Endothelial cell of umbilical vein (primary cell): Measurements from ENCODE around the gene PML. TPM values are rescaled to one million over a fixed set of nuclear protein-coding genes. Genes with fewer than 3 reads are reported as not detected.

Experiments used
- BruUV-seq: library from RNA; stranded (reverse); fragments of 400-500 nt; replicated peaks from 2 replicates; lab custom pipeline; 2021; lab: Mats Ljungman, UMichigan
- CTCF ChIA-PET: fragments of 300-600, 350-600 bp; sonication (Branson Sonifier 250); formaldehyde crosslinking; loops from one replicate; lab custom pipeline; 2021; ENCODE audit warnings: antibody characterized with exemption, inconsistent platforms; lab: Charles Lee
- POLR2A ChIA-PET: fragments of 300-600, 350-600 bp; sonication (Branson Sonifier 250); formaldehyde crosslinking; loops from one replicate; lab custom pipeline; 2021; ENCODE audit warnings: antibody characterized with exemption, inconsistent platforms; lab: Charles Lee
- DNase-seq: peaks from one replicate; pipeline ENCODE4 v3.0.0-alpha.2; 2011; ENCODE audit warnings: low read depth, low spot score
- FAIRE-seq: peaks from 2 replicates; lab custom pipeline; 2011; peaks lifted over from hg19 to GRCh38; lab: Jason Lieb, UNC
- H2AFZ ChIP-seq: 2 replicates; pipeline ENCODE4 v1.6.0; 2012; ENCODE audit warnings: low read depth, low read length, control low read depth, inconsistent platforms
- H3K27ac ChIP-seq: 2 replicates; pipeline ENCODE4 v1.5.1; 2011; ENCODE audit warnings: low read depth, mild to moderate bottlenecking, control low read depth, low read length, moderate library complexity; ENCODE audit not compliant: insufficient read depth
- H3K27me3 ChIP-seq, 2 experiments: 2 replicates each; pipeline versions ENCODE4 v1.6.0 to v1.6.1; 2011; ENCODE audit warnings: low read length in 2 of 2, mixed read lengths in 1 of 2; ENCODE audit not compliant: control insufficient read depth in 2 of 2, insufficient read depth in 2 of 2
- H3K36me3 ChIP-seq, 2 experiments: 2 replicates in 1 of 2; 3 replicates in 1 of 2; pipeline ENCODE4 v1.5.1; 2011; ENCODE audit warnings: low read length in 2 of 2, mild to moderate bottlenecking in 1 of 2, moderate library complexity in 1 of 2; ENCODE audit not compliant: control insufficient read depth in 2 of 2, insufficient read depth in 2 of 2; ENCODE audit errors: extremely low read depth in 1 of 2
- H3K4me1 ChIP-seq: 3 replicates; pipeline ENCODE4 v1.5.1; 2011; ENCODE audit warnings: mild to moderate bottlenecking, low read length; ENCODE audit not compliant: control insufficient read depth, insufficient read depth; ENCODE audit errors: extremely low read depth
- H3K4me2 ChIP-seq: 2 replicates; pipeline ENCODE4 v1.6.1; 2011; ENCODE audit warnings: low read length, control low read depth, mixed read lengths; ENCODE audit not compliant: insufficient read depth
- H3K4me3 ChIP-seq, 3 experiments: fragments of 200-600 bp in 1 of 3; sonication (generic), shearing (Covaris generic) in 1 of 3; replicated peaks in 1 of 3; 2 replicates each; pipeline ENCODE4 v1.5.1; 2011 to 2016; ENCODE audit warnings: control low read depth in 3 of 3, low read length in 3 of 3, mild to moderate bottlenecking in 2 of 3, inconsistent platforms in 1 of 3, low read depth in 1 of 3, moderate library complexity in 1 of 3; ENCODE audit not compliant: insufficient read depth in 1 of 3
- H3K79me2 ChIP-seq: 2 replicates; pipeline ENCODE4 v1.6.0; 2012; ENCODE audit warnings: low read length, inconsistent platforms; ENCODE audit not compliant: control insufficient read depth, insufficient read depth
- H3K9ac ChIP-seq: replicated peaks from 2 replicates; pipeline ENCODE3; 2011; ENCODE audit warnings: low read length, control low read depth; ENCODE audit not compliant: insufficient read depth; ENCODE audit errors: extremely low read depth
- H3K9me1 ChIP-seq: replicated peaks from 3 replicates; pipeline ENCODE4 v1.6.0; 2011; ENCODE audit warnings: mild to moderate bottlenecking, low read length; ENCODE audit not compliant: control insufficient read depth, insufficient read depth; ENCODE audit errors: extremely low read depth
- H3K9me3 ChIP-seq: replicated peaks from 2 replicates; pipeline ENCODE4 v1.5.1; 2012; ENCODE audit warnings: low read length, inconsistent platforms; ENCODE audit not compliant: control insufficient read depth, insufficient read depth
- H4K20me1 ChIP-seq: replicated peaks from 2 replicates; pipeline ENCODE3; 2011; ENCODE audit warnings: mild to moderate bottlenecking, low read length; ENCODE audit not compliant: control insufficient read depth, insufficient read depth; ENCODE audit errors: extremely low read depth
- CTCF ChIP-seq, 2 donors: IDR thresholded peaks; 1 replicate in 1 of 2; 2 replicates in 1 of 2; pipeline ENCODE4 v1.5.1; 2011; ENCODE audit warnings: low read length in 2 of 2, mild to moderate bottlenecking in 2 of 2, moderate library complexity in 2 of 2, control low read depth in 1 of 2, inconsistent platforms in 1 of 2, low read depth in 1 of 2; ENCODE audit not compliant: insufficient read depth in 1 of 2; ENCODE audit errors: extremely low read depth in 1 of 2
- EZH2 ChIP-seq: IDR thresholded peaks from 2 replicates; pipeline ENCODE4 v1.6.1; 2012; ENCODE audit warnings: borderline replicate concordance, low read depth, mild to moderate bottlenecking, moderate library complexity, low read length, inconsistent platforms; ENCODE audit not compliant: severe bottlenecking
- FOS ChIP-seq: IDR thresholded peaks from 2 replicates; pipeline ENCODE4 v1.6.1; 2011; ENCODE audit warnings: mild to moderate bottlenecking, low read length, moderate library complexity, borderline replicate concordance; ENCODE audit not compliant: insufficient read depth
- GATA2 ChIP-seq: IDR thresholded peaks from 2 replicates; pipeline ENCODE4 v1.7.0; 2011; ENCODE audit warnings: low read depth, mild to moderate bottlenecking, moderate library complexity, mixed read lengths, low read length; ENCODE audit not compliant: insufficient read length, insufficient read depth
- JUN ChIP-seq: IDR thresholded peaks from 2 replicates; pipeline ENCODE4 v1.6.1; 2011; ENCODE audit warnings: borderline replicate concordance, low read depth; ENCODE audit not compliant: insufficient read length, insufficient read depth
- MAX ChIP-seq: IDR thresholded peaks from 2 replicates; pipeline ENCODE4 v1.6.1; 2011; ENCODE audit not compliant: insufficient read depth, insufficient read length
- MYC ChIP-seq: IDR thresholded peaks from one replicate; pipeline ENCODE4 v1.6.1; 2011; ENCODE audit warnings: mild to moderate bottlenecking, low read depth, low read length
- POLR2A ChIP-seq: IDR thresholded peaks from 2 replicates; pipeline ENCODE4 v1.6.1; 2012; ENCODE audit warnings: low read depth, mild to moderate bottlenecking, control low read depth, low read length
- POLR2AphosphoS5 ChIP-seq: IDR thresholded peaks from 2 replicates; pipeline ENCODE4 v1.6.1; 2012; ENCODE audit warnings: low read depth, mild to moderate bottlenecking, control low read depth, low read length, moderate library complexity; ENCODE audit not compliant: insufficient read depth
- dilution Hi-C: fragments of 300-500 bp; cut with MboI; formaldehyde crosslinking; loops from one replicate; pipeline ENCODE4 v1.15.0; 2019; ENCODE audit warnings: low sequenced_read_pairs; ENCODE audit not compliant: extremely low pct_ligation_motif_present
- intact Hi-C: fragments of 100-400 bp; cut with micrococcal nuclease; formaldehyde crosslinking; loops from one replicate; pipeline ENCODE4 v1.10.0; 2022
- polyA plus RNA-seq, 4 experiments: library from polyadenylated mRNA; depleted of rRNA in 3 of 4; stranded (reverse) in 3 of 4; unstranded in 1 of 4; fragments of >200 nt; gene quantifications; 2 replicates each; pipeline versions ENCODE4 v1.2.1 to v1.2.3, GENCODE V29; 2011 to 2012; ENCODE audit warnings: missing spikeins in 1 of 4
- total RNA-seq: library from RNA; stranded (reverse); gene quantifications from 2 replicates; pipeline ENCODE4 v1.2.3, GENCODE V29; 2021

The PML gene
- total and polyA plus RNA-seq, 2 donors (not counting 3 experiments of a cell fraction or from before 2014, with no cell fraction given) = 30.4 to 79.6 TPM

- H3K4me1 ChIP-seq = peaks cover 7% of the 10 kb centered on the region
- no peak overlapping the region for H3K4me3 ChIP-seq
- H2AFZ ChIP-seq = no peak overlapping the region
- H4K20me1 ChIP-seq = no peaks in the 10 kb centered on the region
- dilution Hi-C loops (no loop called here), intact Hi-C loops (no loop called here)
- no peaks in the 10 kb centered on the region for H3K36me3 ChIP-seq
- H3K27me3 ChIP-seq = no peaks in the 10 kb centered on the region
- BruUV-seq = no TSS peak
- H3K9ac ChIP-seq = no peak overlapping the region
- H3K79me2 ChIP-seq = no peaks in the 10 kb centered on the region
- no peaks in the 10 kb centered on the region for H3K9me1 ChIP-seq
- CTCF ChIA-PET = interaction anchor here (1.6 to 4.6 kb wide), 2 partner anchors 25 to 374 kb away, joined by 5 to 55 read pairs; no protein-coding TSS in a partner anchor
- no peaks in the 10 kb centered on the region for H3K9me3 ChIP-seq
- TF ChIP-seq JUN = no peak
- TF ChIP-seq CTCF (IDR thresholded peaks at IDR 0.05; ENCODE audit: extremely low read depth in 1 of 2, insufficient read depth in 1 of 2, low read depth in 1 of 2, low read length in 2 of 2) = no peak
- TF ChIP-seq POLR2A = no peak
- no peak for TF ChIP-seq GATA2
- no peak for TF ChIP-seq MYC
- no peak for TF ChIP-seq FOS
- no peak for TF ChIP-seq EZH2
- TF ChIP-seq MAX = no peak
- TF ChIP-seq POLR2AphosphoS5 = no peak
- no peak for DNase-seq
- no peak overlapping the region for H3K4me2 ChIP-seq
- POLR2A ChIA-PET = no interaction called here
- no peak for FAIRE-seq
- no peak overlapping the region for H3K27ac ChIP-seq
These were observed 46.9 kb upstream of the PML start for GRCh38 chr15:73947651-73948050.
